Ramos (cell line): ENCODE data around the gene GNAT1.

Source experiments
- in situ Hi-C: fragments of 300-500 bp; cut with MboI; formaldehyde crosslinking; loops from one replicate; pipeline ENCODE4 v1.14.3; 2022; ENCODE audit warnings: low sequenced_read_pairs; ENCODE audit not compliant: unreplicated experiment

GNAT1 gene

DNA sequence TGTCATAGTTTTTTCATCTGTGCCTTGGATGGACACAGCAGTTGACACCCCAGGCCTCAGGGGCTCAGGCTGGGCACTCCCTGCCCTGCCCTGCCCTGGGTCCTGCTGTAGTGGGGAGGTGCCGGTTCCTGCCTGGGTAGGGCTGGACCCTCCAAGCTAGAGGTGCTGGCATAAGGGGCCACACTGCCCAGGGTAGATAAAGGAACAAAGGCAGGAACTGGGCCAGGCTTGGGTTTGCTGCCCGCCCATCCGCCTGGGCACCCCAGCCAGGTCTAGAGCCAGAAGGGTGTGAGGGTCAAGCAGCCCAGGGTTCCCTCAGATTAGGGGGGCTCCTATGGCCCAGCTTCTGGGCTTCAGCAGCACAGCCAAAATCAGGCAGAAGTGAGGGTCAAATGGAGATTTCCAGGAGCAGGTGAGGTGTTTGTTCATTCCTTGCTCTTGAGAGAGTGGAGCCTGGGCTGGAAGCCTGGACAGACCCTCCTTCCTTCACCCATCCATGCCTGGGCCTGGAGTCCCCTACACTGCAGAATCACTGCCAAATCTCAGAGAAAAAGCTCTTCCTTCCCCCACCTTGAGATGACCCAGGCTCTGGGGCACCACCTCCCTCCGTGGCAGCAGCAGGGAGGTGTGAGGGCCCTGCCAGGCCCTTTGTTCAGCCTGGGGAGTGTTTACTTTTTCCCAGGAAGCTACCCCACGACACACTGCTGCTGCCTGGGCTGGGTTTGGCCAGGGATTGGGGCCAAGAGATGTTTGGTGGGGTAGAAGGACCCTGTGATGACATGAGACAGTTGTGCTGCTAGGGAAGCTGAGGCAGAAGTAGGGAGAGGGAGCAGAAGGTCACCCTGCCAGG lies 29.2 kb upstream of the GNAT1 start:
- in situ Hi-C loops, result no loop called here

DNA sequence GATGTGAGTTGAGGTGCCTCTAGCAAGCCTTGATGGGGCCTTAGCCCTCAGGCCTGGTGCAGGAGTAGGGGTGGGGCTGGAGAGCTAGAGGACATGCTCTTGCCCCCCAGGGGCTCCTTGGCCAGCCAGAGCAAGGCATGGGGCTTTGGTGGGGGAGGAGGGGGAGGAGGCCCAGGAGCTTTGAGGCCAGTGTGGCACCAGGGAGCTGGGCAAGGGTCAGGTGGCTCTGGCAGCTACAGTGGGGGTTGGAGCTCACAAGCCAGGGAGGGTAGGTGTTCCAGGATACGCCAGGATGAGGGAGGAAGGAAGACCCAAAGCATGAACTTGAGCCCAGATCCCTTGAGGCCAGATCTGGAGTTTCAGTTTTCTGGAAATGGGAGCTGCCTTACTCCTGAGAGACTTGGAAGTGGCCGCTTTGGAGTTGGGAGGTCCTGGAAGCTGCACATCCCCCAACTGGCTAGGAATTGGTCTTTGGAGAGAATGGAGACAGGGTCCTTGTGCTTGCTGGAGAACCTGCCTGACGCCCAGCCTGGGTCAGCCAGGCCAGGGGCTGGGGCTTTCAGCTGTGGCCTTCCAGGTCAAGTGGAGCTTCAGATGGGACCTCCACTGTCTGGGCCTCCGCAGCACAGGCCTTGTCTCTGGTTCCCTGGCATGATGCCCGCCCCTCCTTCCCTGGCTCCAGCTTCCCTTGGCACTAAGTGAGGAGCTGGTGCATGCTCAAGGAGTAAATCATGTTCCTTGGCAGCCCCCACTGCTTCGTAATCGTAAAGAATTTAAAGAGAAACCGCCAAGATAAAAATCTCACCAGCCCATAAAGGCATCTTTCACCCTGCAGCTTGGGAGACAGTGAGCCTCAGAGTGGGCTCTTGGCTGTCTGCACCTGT lies 27.6 kb upstream of the GNAT1 start:
- in situ Hi-C loops, result no loop called here

DNA sequence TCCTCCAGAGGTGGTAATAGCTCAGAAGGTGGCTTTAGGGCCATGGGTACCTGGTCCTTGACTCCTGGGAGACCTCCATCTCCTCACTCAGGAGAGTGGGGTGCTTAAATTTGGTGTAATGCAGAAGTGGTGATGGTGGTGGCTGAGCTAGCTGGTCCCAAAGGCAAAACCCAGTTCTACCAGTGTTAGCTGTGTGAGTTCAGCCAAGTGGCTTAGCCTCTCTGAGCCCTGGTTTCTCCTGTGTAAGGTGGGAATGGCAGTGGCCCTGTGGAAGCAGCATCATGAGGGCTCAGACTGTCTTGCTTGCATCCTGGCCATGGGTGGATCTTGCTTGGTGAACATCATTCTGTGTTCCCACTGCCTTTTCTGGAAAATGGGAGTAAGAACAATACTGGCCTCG lies 26.9 kb upstream of the GNAT1 start:
- in situ Hi-C loops, result no loop called here

DNA sequence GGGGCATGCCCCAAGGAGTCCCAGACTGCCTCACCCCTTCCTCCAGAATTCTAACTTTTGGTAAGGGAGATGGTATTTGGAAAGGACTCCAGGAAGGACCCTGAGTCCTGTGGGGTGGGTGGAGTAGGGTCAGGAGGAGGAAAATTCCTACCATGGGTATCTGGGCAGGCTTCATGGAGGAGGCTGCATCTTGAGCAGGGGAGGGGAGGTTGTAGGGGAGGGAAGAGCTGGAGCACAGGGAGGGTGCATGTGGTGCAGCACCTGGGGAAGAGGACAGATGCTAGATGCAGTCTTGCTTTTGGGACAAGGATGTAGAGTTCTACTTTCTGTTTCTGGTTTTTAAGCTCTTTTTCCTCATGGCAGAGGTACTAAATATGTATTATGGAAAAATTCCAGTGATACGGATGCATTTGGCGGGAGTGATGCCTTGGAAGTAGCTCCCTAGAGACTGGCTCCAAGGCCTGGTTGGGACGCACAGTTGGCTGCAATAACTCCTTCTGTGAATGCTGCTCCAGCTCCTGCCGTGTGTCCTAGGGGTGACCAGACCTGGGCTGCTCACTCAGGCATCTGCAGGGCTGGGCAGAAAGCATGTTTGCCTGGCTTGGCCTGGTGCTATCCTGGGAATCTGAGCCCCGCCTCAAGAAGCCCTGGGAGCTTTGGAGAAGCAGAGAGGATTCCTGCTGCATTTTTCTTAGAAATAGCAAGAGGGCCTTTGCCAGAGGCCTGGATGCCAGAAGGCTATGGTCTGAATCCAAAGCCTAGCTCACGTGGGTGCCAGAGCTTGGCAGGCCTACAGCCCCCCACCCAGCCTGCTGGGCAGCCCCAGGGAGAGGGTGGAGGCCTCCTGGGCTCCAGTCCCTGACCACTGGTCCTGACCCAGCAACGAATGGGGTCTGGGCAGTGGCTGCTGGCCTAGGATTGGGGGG lies 26.2 kb upstream of the GNAT1 start:
- in situ Hi-C loops, result no loop called here

DNA sequence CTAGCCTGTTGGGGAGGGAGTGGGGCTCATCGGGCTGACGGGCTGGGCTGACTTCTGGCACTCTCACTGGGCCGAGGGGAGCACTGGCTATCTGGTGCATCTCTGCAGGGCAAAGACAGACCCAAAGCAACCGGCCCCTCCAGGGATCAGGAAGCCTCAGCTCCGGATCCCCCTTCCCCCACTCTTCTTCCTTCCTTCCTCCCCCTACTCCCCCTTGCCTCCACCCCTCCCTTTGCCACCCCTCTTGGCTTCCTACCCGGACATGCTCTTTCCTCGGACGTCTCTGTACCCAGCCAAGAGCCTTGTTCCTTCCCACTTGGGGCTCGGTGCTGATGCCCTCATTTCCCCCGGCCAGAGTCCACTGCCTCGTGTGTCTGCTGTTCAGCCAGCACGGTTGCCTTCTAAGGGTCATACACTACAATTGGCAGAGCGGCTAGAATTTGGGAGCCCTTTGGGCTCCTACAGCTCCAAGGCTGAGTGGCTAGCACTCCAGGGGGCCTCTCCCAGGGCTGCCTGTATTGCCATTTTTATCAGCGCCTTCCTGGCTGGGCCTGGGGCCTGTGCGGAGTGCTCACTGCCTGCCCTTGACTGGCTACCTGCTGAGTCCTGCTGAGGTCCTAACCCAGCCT lies 25.4 kb upstream of the GNAT1 start:
- in situ Hi-C loops, result no loop called here

DNA sequence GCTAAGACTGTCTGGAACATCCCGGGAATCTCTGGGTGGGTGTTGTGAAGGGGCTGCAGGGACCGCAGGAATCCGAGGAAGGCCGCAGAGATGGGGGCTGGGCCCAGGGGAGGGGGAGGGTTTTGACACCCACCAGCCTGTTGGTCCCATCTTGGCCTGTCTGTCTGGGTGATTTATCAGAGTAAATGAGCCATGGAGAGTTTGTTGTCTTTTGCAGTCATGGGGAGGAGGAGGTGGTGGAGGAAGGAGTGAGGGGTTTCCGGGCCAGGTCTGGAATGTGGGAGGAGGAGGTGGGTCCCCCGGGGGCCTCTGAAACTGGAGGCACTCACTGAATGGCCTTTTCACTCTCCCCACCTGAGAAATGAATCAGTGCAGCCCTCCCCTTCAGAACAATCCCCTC lies 24.8 kb upstream of the GNAT1 start:
- in situ Hi-C loops, result no loop called here

DNA sequence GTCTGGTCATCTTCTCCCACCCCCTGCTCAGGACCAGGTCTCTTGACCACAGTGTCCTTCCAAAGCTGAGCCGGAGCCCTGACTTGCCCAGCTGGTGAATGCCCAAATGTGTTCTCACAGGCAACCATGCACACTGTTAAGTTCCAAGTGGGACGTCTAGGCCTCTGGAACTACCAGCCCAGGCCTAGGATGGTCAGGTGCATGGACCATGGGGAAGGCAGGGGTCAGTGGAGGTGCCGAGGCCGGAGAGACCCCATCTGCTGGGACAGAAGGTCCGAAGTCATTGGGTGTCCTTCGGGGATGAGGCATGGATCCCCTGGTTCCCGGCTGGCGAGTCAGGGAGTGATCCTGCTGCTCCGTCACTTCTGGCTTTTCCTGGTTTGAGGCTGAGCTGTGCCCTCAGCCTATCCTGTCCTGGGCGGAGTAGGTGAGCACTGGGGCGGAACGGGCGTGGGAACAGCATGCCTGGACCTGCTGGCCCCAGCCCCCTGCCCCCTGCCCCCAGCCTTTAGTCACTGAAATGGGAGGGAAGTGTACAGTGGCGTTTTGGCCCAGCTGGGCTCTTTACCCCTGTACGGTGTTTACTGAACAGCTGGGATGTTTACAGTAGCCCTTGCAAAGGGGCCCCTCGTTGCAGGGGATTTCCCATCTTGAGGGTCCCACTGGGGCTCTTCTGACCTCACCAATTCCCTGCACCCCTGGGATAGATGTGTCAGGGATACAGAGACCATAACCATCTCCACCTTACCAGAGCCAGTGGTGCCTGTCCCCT lies 24.2 kb upstream of the GNAT1 start:
- in situ Hi-C loops, result no loop called here

DNA sequence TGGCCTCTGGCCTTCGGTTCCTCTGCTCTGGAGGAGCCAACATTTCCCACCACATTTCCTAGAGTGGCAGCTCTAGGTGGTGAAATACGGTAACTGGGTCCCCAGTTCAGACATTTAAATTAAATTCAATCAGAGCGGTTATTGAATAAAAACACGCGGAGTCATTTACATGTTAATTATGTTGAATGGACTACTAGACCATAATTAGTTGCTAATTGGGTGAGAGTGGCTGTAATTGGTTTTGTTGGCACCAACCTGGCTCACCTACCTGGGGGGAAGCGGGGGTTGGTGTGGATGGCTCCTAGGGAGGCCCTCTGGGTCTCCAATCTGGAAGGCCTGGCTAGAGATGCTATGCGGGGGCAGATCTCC lies 23.6 kb upstream of the GNAT1 start:
- in situ Hi-C loops, result no loop called here

DNA sequence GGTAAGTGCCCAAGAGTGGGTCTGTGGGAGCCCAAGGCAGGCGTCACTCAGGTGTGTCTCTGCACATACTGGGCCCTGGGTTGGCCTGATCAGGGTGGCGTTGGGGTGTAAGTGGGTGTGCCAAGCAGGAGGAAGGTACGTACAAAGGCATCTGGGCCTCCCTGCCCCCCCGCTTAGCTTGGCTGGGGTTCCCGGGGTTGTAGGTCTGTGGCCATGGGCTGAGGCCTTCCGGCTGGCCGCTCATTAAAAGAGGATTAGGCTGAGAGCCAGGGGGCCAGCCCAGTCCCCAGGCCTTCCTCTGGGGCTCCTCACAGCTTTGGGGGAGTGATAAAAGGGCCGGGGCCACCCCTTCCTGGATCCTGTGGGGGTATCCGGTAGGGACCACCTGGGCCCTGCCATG lies 23.0 kb upstream of the GNAT1 start:
- in situ Hi-C loops, result no loop called here

DNA sequence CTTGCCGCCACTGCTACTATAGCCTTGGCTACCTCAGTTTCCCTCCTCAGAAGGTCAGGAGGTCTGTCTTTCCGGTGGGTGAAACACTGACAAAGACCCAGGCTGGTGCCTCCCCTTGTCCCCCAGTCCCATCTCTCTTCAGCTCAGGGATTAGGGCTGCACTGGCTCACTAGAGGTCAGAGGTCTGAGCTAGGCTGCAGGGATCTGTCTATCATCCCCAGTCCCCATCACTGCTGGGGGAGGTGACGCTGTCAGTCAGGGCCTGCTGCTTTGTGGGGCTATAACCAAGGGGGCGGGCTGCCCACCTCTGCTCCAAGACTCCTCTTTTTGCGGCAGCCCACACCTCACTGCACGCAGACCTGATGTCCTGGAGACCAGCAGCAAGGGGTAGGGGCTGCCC lies 22.6 kb upstream of the GNAT1 start:
- in situ Hi-C loops, result no loop called here

DNA sequence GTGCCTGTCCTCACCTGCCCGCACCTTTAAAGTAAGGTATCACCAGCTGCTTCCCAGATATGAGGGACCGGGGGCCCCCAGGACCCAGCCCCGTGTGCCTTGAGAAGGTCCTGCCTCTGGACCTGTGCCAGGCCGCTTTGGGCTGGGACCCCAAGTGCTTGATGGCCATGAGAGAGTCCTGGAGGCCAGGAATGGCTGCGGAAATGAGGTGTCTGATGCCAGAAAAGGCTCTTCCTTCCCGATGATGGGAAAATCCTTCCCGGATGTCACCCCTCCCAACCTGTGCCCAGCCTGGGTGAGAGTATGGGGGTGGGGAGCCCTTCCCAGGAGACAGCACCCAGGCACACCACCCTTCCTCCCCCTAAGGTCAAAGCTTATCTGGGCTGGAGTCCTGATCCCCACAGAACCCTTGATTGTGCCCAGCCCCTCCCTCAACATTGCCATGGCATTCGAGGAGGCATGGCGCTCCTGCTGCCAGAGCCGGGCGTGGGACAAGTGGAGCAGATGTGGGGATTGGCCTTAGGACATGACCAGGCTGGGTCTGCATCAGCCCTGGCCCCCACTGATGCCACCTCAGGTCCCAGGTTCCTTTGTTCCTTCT lies 22.1 kb upstream of the GNAT1 start:
- in situ Hi-C loops, result no loop called here

DNA sequence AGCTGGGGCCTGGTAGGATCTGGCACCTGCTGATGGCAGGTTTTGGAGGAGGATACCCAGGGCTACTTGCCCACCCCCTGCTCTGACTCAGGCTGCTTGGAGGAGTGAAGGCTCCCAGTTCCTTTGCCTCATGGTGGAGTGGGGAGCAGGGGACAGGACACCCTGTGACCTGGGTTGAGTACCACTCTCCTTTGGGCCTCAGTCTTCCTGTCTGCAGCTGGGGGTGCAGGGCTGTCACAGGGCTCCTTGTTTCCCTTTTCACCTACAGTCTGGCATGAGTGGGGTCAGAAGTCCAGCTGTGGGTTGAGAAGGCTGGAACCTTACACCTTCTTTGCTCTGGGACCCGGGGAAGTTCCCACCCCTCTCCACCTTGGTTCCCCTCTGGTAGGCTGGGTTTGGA lies 21.6 kb upstream of the GNAT1 start:
- in situ Hi-C loops, result no loop called here

DNA sequence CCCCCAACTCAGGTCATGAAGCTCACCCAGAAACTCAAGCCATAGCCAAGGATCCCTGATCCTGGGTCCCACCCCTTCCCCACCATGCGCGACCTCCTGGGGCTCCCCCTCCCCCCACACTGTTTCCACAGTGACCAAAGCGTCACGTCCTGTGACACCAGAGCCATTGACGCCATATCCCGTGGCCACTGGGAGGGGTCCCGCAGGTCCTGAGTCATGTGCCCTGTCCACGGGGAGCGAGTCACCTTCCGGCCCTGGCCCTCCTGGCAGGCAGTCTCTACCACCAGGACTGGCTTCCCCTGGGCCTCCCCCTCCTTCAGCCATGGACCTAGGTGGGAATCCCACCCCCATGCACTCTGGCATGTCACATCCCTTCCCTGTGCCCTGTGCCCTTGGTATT lies 20.7 kb upstream of the GNAT1 start:
- in situ Hi-C loops, result no loop called here

DNA sequence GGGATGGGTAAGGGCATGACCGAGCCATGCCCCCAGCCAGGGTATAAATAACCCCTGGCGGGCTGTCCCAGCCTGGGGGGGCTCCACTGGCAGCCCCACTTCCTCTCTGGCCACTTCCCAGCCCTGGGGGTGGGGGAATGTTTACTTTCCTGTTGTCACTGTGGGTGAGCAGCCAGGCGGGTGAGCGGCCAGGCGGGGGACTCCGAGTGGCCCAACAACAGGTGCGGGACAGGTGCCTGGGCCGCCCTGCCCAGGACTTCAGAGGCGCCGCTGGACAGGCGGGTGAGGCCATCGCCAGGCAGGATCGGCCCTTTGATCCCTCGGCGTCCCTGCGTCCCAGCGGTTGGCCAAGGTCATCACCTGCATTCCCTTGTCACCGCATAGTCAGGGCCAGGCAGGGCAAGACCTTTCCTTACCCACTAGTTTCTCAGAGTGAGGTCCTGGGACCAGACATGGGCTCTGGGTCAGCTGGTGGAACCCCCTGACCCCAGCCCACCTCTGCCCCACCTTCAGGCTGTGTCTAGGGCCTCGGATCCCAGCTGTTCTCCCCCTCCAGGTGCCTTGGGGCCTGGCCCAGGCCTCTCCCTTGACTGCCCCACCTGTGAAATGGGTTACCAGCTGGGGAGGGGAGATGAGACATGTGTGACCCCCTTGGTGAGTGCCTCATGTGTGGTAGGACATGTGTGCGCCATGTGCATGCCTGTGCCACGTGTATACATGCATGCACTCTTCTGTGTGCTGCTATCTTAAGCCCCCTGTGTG lies 19.7 kb upstream of the GNAT1 start:
- in situ Hi-C loops, result no loop called here

DNA sequence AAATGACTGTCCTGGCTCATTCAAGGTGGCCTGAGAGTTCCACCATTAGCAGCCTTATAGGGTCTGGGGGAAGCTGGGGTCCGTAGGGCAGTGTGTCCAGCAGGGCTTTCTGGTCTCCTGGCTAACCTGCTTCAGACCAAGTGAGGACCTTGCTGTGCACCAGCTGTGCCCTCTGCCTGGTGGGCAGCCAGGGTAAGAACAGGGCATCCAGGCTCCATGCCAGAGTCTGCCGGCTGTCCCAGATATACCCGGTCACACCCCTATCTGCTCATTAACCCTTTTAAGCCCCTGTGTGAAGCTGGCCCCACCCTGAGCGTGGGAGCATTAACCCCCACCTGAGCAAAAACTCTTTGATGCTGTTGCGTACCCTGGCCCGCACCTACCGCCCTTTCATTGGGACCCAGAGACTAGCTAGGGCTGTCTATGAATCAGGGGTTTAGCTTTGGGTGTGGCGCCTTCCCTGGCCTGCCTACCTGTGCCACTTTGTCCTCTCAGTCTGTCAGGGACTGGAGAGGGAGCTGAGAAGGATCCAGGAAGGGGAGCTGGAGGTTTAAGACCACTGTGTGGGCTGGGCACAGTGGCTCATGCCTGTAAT lies 18.7 kb upstream of the GNAT1 start:
- in situ Hi-C loops, result no loop called here

DNA sequence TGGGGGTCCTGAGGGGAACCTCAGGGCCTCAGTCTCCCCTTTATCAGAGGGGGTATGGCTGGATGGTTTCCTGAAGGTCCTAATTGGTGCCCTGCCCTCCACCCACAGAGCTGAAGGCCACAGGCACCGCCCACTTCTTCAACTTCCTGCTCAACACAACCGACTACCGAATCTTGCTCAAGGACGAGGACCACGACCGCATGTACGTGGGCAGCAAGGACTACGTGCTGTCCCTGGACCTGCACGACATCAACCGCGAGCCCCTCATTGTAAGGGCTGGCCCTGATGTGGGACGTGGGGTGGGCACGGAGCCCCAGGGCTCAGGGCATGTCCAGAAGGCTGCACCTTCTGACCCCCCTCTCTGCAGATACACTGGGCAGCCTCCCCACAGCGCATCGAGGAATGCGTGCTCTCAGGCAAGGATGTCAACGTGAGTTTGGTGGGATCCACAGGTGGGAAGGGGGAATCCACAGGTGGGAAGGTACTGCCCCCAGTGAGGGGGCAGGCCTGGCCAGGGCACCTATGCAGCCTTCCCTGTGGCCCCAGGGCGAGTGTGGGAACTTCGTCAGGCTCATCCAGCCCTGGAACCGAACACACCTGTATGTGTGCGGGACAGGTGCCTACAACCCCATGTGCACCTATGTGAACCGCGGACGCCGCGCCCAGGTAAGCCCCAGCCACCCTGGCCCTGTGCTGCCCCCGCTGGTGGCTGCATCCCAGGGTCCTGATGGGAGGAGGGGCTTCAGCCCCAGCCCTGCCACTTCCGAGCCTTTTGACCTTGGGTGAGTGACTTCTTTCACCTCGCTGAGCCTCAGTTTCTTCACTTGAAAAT lies 17.5 kb upstream of the GNAT1 start:
- in situ Hi-C loops, result no loop called here

DNA sequence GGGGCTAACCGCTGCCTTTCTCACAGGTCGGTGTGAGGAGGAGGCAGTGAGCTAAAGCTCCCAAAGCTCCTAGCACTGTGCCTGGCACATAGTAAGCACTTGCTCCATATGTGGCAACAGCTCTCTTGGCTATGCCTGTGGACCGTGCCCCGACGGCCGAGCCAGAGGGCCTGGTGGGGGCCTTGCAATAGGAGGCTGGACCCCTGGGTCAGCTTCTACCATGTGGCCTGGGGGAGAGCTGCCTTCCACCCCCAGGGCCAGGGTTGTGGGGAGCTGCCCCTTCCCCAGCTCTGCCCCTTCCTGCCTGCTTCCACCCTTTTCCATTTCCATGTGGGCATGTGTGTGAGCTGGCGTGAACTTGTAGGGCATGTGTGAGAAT lies 16.9 kb upstream of the GNAT1 start:
- in situ Hi-C loops, result no loop called here
